Right lobe of liver (tissue), 6 donors: ENCODE data around the gene PIK3R5. TPM values are rescaled to one million over a fixed set of nuclear protein-coding genes. Genes with fewer than 3 reads are reported as not detected.

ENCODE experiments used
- ATAC-seq, 4 donors: fragments of 200-7000 bp; cut with Tn5 transposase; one replicate each; pipeline ENCODE4 v1.9.1; 2020; ENCODE audit warnings: mild to moderate bottlenecking in 4 of 4, moderate library complexity in 4 of 4
- DNase-seq, 3 donors: peaks; one replicate each; pipeline ENCODE4 v3.0.0-alpha.2; 2020
- H3K27ac ChIP-seq, 3 donors: fragments of 200-600 bp; one replicate each; pipeline ENCODE4 v1.8.0; 2022
- H3K27me3 ChIP-seq, 2 donors: fragments of 200-600 bp; one replicate each; pipeline ENCODE4 v1.8.0; 2022
- H3K36me3 ChIP-seq, 4 donors: fragments of 200-600 bp; sonication (generic) in 1 of 4; one replicate each; pipeline versions ENCODE4 v1.5.1 to v1.8.0; 2017 to 2022; ENCODE audit warnings: control low read depth in 1 of 4
- H3K4me1 ChIP-seq, 4 donors: fragments of 200-600 bp; sonication (generic) in 1 of 4; one replicate each; pipeline versions ENCODE4 v1.5.1 to v1.8.0; 2017 to 2022; ENCODE audit warnings: control low read depth in 1 of 4
- H3K4me3 ChIP-seq, 3 donors: fragments of 200-600 bp; one replicate each; pipeline ENCODE4 v1.8.0; 2022
- H3K9me3 ChIP-seq, 4 donors: fragments of 200-600 bp; sonication (generic) in 1 of 4; one replicate each; pipeline versions ENCODE4 v1.5.1 to v1.8.0; 2017 to 2022; ENCODE audit warnings: control low read depth in 1 of 4
- POLR2A ChIP-seq: fragments of 450-650 bp; IDR thresholded peaks from one replicate; pipeline ENCODE4 v1.6.1; 2017; ENCODE audit warnings: antibody characterized with exemption, mild to moderate bottlenecking
- WGBS: methylation state at CpG from one replicate; pipeline ENCODE4 v1.1.6; 2018; ENCODE audit warnings: low coverage, low lambda C conversion rate; ENCODE audit not compliant: insufficient coverage; ENCODE audit errors: missing lambda C conversion rate; 5-methylcytosine and 5-hydroxymethylcytosine counted together
- intact Hi-C, 2 donors: fragments of 100-400 bp; cut with DNase I; formaldehyde crosslinking; loops; one replicate each; pipeline versions ENCODE4 v1.11.2 to v1.14.1; 2022
- total RNA-seq, 6 experiments: library from RNA; depleted of rRNA in 2 of 6; stranded (reverse); fragments of >200 nt in 2 of 6; fragmentation: NEBNext Ultra II Directional in 3 of 6; extraction: Animal tissue kit (Norgen Biotek cat#: 25700) in 3 of 6; gene quantifications; one replicate each; pipeline versions ENCODE4 v1.1.0 to v1.2.4, GENCODE V29; 2016 to 2023
- TF ChIP-seq, protein P1 (sequence below), 4 donors: fragments of 200-600 bp in 3 of 4; fragments of 450-650 bp in 1 of 4; IDR thresholded peaks; one replicate each; pipeline versions ENCODE4 v1.5.1 to v1.8.0; 2016 to 2022; ENCODE audit warnings: antibody characterized with exemption in 4 of 4, mild to moderate bottlenecking in 2 of 4
- donor health status: DM: no; HTN: yes; CAD: no.
- donor health status: DM: no; HTN: no; CAD: no.
- donor health status: DM: no; HTN: no; CAD: no.
- donor health status: DM: no; HTN: yes; CAD: no.
- donor health status: DM: no; HTN: yes; CAD: no.

PIK3R5 gene
- total RNA-seq, 6 experiments from 2014 or later = 3.7 to 6.5 (median 5.0) TPM

DNA sequence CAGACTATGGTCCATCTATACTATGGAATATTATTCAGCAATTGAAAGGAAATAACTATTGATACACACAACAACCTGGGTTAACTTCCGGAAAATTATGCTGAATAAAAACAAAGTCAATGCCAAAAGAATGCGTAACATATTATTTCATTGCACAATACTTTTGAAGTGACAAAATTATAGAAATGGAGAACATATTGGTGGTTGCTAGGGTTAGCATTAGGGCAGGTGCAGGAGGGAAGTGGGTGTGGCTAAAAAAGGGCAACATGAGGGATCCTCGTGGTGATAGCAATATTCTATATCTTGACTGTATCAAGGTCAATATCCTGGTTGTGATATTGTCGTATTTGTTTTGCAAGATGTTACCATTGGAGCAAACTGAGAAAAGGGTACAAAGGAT, 34.9 kb downstream of the PIK3R5 start:
- Histone ChIP-seq H3K36me3 (no peaks in the 10 kb centered on the region), H3K27ac (no peak overlapping the region), H3K9me3 (peaks cover 0 to 8% (median 5%) of the 10 kb centered on the region in 4 donors), H3K27me3 (no peaks in the 10 kb centered on the region), H3K4me1 (no peaks in the 10 kb centered on the region), H3K4me3 (no peak overlapping the region)
- no peak for TF ChIP-seq POLR2A
- TF ChIP-seq, protein P1, sequence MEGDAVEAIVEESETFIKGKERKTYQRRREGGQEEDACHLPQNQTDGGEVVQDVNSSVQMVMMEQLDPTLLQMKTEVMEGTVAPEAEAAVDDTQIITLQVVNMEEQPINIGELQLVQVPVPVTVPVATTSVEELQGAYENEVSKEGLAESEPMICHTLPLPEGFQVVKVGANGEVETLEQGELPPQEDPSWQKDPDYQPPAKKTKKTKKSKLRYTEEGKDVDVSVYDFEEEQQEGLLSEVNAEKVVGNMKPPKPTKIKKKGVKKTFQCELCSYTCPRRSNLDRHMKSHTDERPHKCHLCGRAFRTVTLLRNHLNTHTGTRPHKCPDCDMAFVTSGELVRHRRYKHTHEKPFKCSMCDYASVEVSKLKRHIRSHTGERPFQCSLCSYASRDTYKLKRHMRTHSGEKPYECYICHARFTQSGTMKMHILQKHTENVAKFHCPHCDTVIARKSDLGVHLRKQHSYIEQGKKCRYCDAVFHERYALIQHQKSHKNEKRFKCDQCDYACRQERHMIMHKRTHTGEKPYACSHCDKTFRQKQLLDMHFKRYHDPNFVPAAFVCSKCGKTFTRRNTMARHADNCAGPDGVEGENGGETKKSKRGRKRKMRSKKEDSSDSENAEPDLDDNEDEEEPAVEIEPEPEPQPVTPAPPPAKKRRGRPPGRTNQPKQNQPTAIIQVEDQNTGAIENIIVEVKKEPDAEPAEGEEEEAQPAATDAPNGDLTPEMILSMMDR (IDR thresholded peaks at IDR 0.05) = no peak
- ATAC-seq (no peak), DNase-seq (no peak)
- intact Hi-C loops = no loop called here
- WGBS = 60% methylated on average over 4 of the region's 4 CpGs

DNA sequence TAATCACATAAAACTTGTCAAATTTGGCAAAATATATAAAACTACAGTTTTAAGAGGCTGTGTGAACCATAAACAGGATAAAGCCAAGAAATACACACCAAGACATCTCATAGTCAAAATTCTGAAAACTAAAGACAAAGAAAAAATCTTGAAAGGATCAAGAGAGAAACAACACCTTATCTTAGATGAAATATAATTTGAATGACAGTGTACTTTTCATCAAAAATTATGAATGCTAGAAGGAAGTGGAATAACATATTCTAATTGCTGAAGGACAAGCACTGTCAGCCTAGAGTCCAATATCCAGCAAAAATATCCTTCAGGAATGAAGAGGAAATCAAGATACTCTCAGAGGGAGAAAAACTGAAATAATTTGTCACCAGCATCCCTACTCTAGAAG, 37.2 kb downstream of the PIK3R5 start:
- H3K4me3 ChIP-seq = no peak overlapping the region
- peaks cover 0 to 8% (median 5%) of the 10 kb centered on the region in 4 donors for H3K9me3 ChIP-seq
- no peak for ATAC-seq
- no peak for TF ChIP-seq POLR2A
- TF ChIP-seq, protein P1 (IDR thresholded peaks at IDR 0.05) = no peak
- H3K27ac ChIP-seq = no peak overlapping the region
- intact Hi-C loops = no loop called here
- H3K36me3 ChIP-seq = no peaks in the 10 kb centered on the region
- H3K27me3 ChIP-seq = no peaks in the 10 kb centered on the region
- H3K4me1 ChIP-seq = no peaks in the 10 kb centered on the region
- no peak for DNase-seq

GRCh38 chr17:8927395-8927794, 38.1 kb downstream of the PIK3R5 start:
- no peak for ATAC-seq

GRCh38 chr17:8925808-8926207, 39.7 kb downstream of the PIK3R5 start:
- no peak overlapping the region for H3K27ac ChIP-seq
- ATAC-seq (peak in 2 of 4 donors; percentile 14 to 34), DNase-seq (no peak)
- H3K4me1 ChIP-seq = no peaks in the 10 kb centered on the region
- intact Hi-C loops = no loop called here
- 59% methylated on average over 3 of the region's 4 CpGs for WGBS
- no peaks in the 10 kb centered on the region for H3K27me3 ChIP-seq
- no peaks in the 10 kb centered on the region for H3K36me3 ChIP-seq
- H3K4me3 ChIP-seq = no peak overlapping the region
- H3K9me3 ChIP-seq = peaks cover 0 to 8% (median 5%) of the 10 kb centered on the region in 4 donors
- TF ChIP-seq POLR2A = no peak
- TF ChIP-seq, protein P1 (IDR thresholded peaks at IDR 0.05) = no peak

More at GRCh38 chr17:8927395-8927794, 38.1 kb downstream of the PIK3R5 start:
- no peak for DNase-seq
- no peaks in the 10 kb centered on the region for H3K36me3 ChIP-seq
- H3K4me1 ChIP-seq = no peaks in the 10 kb centered on the region
- 90% methylated on average over 2 of the region's 3 CpGs for WGBS
- H3K27me3 ChIP-seq = no peaks in the 10 kb centered on the region
- H3K9me3 ChIP-seq = peaks cover 0 to 8% (median 5%) of the 10 kb centered on the region in 4 donors
- intact Hi-C loops = no loop called here
- no peak overlapping the region for H3K4me3 ChIP-seq
- no peak for TF ChIP-seq POLR2A
- TF ChIP-seq, protein P1 (IDR thresholded peaks at IDR 0.05) = no peak
- no peak overlapping the region for H3K27ac ChIP-seq

DNA sequence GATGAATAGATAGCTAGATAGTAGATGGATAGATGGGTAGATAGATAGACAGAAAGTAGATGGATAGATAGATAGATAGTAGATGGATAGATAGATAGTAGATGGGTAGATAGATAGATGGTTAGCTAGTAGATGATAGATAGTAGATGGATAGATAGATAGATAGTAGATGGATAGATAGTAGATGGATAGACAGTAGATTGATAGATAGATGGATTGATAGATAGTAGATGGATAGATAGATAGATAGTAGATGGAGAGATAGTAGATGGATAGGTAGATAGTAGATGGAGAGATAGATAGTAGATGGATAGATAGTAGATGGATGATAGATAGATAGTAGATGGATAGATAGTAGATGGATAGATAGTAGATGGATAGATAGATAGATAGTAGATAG, 40.4 kb downstream of the PIK3R5 start:
- Histone ChIP-seq H3K36me3 (no peaks in the 10 kb centered on the region), H3K4me1 (no peaks in the 10 kb centered on the region), H3K9me3 (peaks cover 0 to 8% (median 5%) of the 10 kb centered on the region in 4 donors), H3K27ac (no peak overlapping the region), H3K27me3 (no peaks in the 10 kb centered on the region), H3K4me3 (no peak overlapping the region)
- DNase-seq = no peak
- intact Hi-C loops = no loop called here
- ATAC-seq = no peak
- TF ChIP-seq, protein P1 (IDR thresholded peaks at IDR 0.05) = no peak
- TF ChIP-seq POLR2A = no peak
